Spleen (tissue), 11 donors: ENCODE results near the gene POC5. TPM values are rescaled to one million over a fixed set of nuclear protein-coding genes. Genes with fewer than 3 reads are reported as not detected.

Experiments used
- DNase-seq: peaks from one replicate; pipeline ENCODE4 v3.0.0-alpha.2; 2020
- H3K27ac ChIP-seq, 8 donors: fragments of 200-600 bp; sonication (generic) in 7 of 8; 1 replicate in 4 of 8; 2 replicates in 4 of 8; pipeline versions ENCODE4 v1.5.0 to v1.8.0; 2016 to 2021; ENCODE audit warnings: inconsistent platforms in 4 of 8, mild to moderate bottlenecking in 4 of 8, moderate library complexity in 1 of 8
- H3K27me3 ChIP-seq, 7 donors: fragments of 200-600 bp; sonication (generic) in 6 of 7; replicated peaks in 1 of 7; 1 replicate in 4 of 7; 2 replicates in 3 of 7; pipeline versions ENCODE4 v1.5.0 to v1.8.0; 2016 to 2021; ENCODE audit warnings: inconsistent platforms in 3 of 7, mild to moderate bottlenecking in 1 of 7
- H3K36me3 ChIP-seq, 6 donors: fragments of 200-600 bp; sonication (generic) in 5 of 6; 1 replicate in 4 of 6; 2 replicates in 2 of 6; pipeline versions ENCODE4 v1.5.0 to v1.8.0; 2016 to 2021; ENCODE audit warnings: inconsistent platforms in 2 of 6
- H3K4me1 ChIP-seq, 6 donors: fragments of 200-600 bp; sonication (generic) in 5 of 6; 1 replicate in 3 of 6; 2 replicates in 3 of 6; pipeline versions ENCODE4 v1.5.0 to v1.8.0; 2016 to 2021; ENCODE audit warnings: inconsistent platforms in 3 of 6
- H3K4me3 ChIP-seq, 8 donors: fragments of 200-600 bp; sonication (generic) in 7 of 8; 1 replicate in 4 of 8; 2 replicates in 4 of 8; pipeline versions ENCODE4 v1.5.0 to v1.8.0; 2016 to 2021; ENCODE audit warnings: inconsistent platforms in 4 of 8, mild to moderate bottlenecking in 4 of 8, moderate library complexity in 2 of 8
- H3K9me3 ChIP-seq, 8 donors: fragments of 200-600 bp; sonication (generic) in 7 of 8; 1 replicate in 4 of 8; 2 replicates in 4 of 8; pipeline versions ENCODE4 v1.5.0 to v1.8.0; 2016 to 2021; ENCODE audit warnings: inconsistent platforms in 4 of 8
- CTCF ChIP-seq, 11 experiments: fragments of 200-600 bp in 7 of 11; fragments of 450-650 bp in 4 of 11; sonication (generic) in 4 of 11; IDR thresholded peaks in 8 of 11; conservative IDR thresholded peaks in 3 of 11; 1 replicate in 7 of 11; 2 replicates in 4 of 11; pipeline versions ENCODE4 v1.4.0 to v1.8.0; 2016 to 2021; ENCODE audit warnings: antibody characterized with exemption in 11 of 11, inconsistent platforms in 4 of 11, mild to moderate bottlenecking in 1 of 11
- POLR2A ChIP-seq, 3 donors: fragments of 450-650 bp; IDR thresholded peaks; one replicate each; pipeline ENCODE4 v1.5.1; 2017; ENCODE audit warnings: antibody characterized with exemption in 3 of 3, mild to moderate bottlenecking in 1 of 3
- POLR2AphosphoS5 ChIP-seq, 3 donors: sonication (generic); formaldehyde crosslinking; IDR thresholded peaks; one replicate each; pipeline ENCODE4 v1.5.1; 2017; ENCODE audit warnings: antibody characterized with exemption in 3 of 3
- WGBS, 5 donors: extraction: QIAGEN DNeasy Blood & Tissue Kit in 3 of 5; methylation state at CpG; one replicate each; pipeline versions ENCODE4 v1.1.5 to v1.1.7; 2013 to 2018; 5-methylcytosine and 5-hydroxymethylcytosine counted together
- intact Hi-C: fragments of 100-400 bp; cut with DNase I; formaldehyde crosslinking; loops from one replicate; pipeline ENCODE4 v1.15.0; 2023; ENCODE audit warnings: low total_unique reads
- polyA plus RNA-seq, 3 donors: library from polyadenylated mRNA; stranded (reverse); fragments of 200-250 nt; gene quantifications; one replicate each; pipeline ENCODE4 v1.2.1, GENCODE V29; 2013
- total RNA-seq, 7 donors: library from RNA; depleted of rRNA in 3 of 7; stranded (reverse); fragments of >200 nt in 3 of 7; fragmentation: NEBNext Ultra II Directional in 4 of 7; extraction: Animal tissue kit (Norgen Biotek cat#: 25700) in 4 of 7; gene quantifications; one replicate each; pipeline versions ENCODE4 v1.1.0 to v1.2.1, GENCODE V29; 2016 to 2021
- donor health status: healthy with polysubstance abuse.
- donor health status: DM: no; HTN: no; CAD: no; lungs with moderate emphysema.
- donor health status: DM: no; HTN: no; CAD: no.
- donor health status: Bipolar disorder and iron deficiency.
- donor health status: healthy.
- donor health status: DM: no; HTN: no; CAD: no.
- donor health status: DM: yes; HTN: yes; CAD: no.

POC5 gene
- total and polyA plus RNA-seq, 10 donors, result 11.2 to 36.0 (median 15.3) TPM

- TF ChIP-seq CTCF (IDR thresholded peaks at IDR 0.05 in 8 of 11, conservative IDR thresholded peaks at IDR 0.05 in 3 of 11) (no peak), POLR2A (IDR thresholded peaks at IDR 0.05) (no peak), POLR2AphosphoS5 (IDR thresholded peaks at IDR 0.05) (no peak)
- 85 to 93% (median 89%) methylated on average over 3 of the region's 3 CpGs for WGBS, 5 donors
- Histone ChIP-seq H3K36me3 (peaks cover 0 to 38% (median 27%) of the 10 kb centered on the region in 6 donors), H3K4me3 (no peak overlapping the region), H3K27me3 (no peaks in the 10 kb centered on the region), H3K27ac (no peak overlapping the region), H3K9me3 (no peaks in the 10 kb centered on the region), H3K4me1 (peaks cover 5 to 21% (median 13%) of the 10 kb centered on the region in 6 donors)
- intact Hi-C loops, result no loop called here
- no peak for DNase-seq
These were observed 46.7 kb downstream of the POC5 start for GRCh38 chr5:75670577-75670976.

GRCh38 chr5:75668977-75669689 lies 48.1 kb downstream of the POC5 start:
- Histone ChIP-seq H3K27me3 (no peaks in the 10 kb centered on the region), H3K36me3 (peaks cover 0 to 24% (median 16%) of the 10 kb centered on the region in 6 donors), H3K4me3 (peak overlapping the region in 6 of 8 donors; percentile 7 to 60 (median 22)), H3K9me3 (no peaks in the 10 kb centered on the region), H3K4me1 (peaks cover 5 to 21% (median 13%) of the 10 kb centered on the region in 6 donors), H3K27ac (peak overlapping the region in 7 of 8 donors; percentile 47 to 75 (median 64))
- WGBS, 5 donors, result 10 to 31% (median 12%) methylated on average over 10 of the region's 10 CpGs
- DNase-seq, result peak; percentile 79
- intact Hi-C loops, result no loop called here
- TF ChIP-seq CTCF (IDR thresholded peaks at IDR 0.05 in 8 of 11, conservative IDR thresholded peaks at IDR 0.05 in 3 of 11) (no peak), POLR2AphosphoS5 (IDR thresholded peaks at IDR 0.05) (peak in 2 of 3 donors; percentile 38 to 60)

- Histone ChIP-seq H3K4me1 (peaks cover 5 to 21% (median 13%) of the 10 kb centered on the region in 6 donors), H3K27me3 (no peaks in the 10 kb centered on the region), H3K27ac (peak overlapping the region in 5 of 8 donors; percentile 47 to 75 (median 66)), H3K4me3 (peak overlapping the region in 1 of 8 donors; percentile 60), H3K9me3 (no peaks in the 10 kb centered on the region), H3K36me3 (peaks cover 0 to 17% (median 10%) of the 10 kb centered on the region in 6 donors)
- intact Hi-C loops, result no loop called here
- no peak for DNase-seq
- no peak for TF ChIP-seq CTCF (IDR thresholded peaks at IDR 0.05 in 8 of 11, conservative IDR thresholded peaks at IDR 0.05 in 3 of 11)
- no peak for TF ChIP-seq POLR2A (IDR thresholded peaks at IDR 0.05)
- TF ChIP-seq POLR2AphosphoS5 (IDR thresholded peaks at IDR 0.05), result no peak
- 74 to 92% (median 86%) methylated on average over 2 of the region's 2 CpGs for WGBS, 5 donors
These were observed 48.8 kb downstream of the POC5 start for GRCh38 chr5:75668445-75668844.

- WGBS, 5 donors, result 60 to 83% (median 70%) methylated on average over 2 of the region's 2 CpGs
- TF ChIP-seq POLR2A (IDR thresholded peaks at IDR 0.05) (no peak), CTCF (IDR thresholded peaks at IDR 0.05 in 8 of 11, conservative IDR thresholded peaks at IDR 0.05 in 3 of 11) (no peak), POLR2AphosphoS5 (IDR thresholded peaks at IDR 0.05) (no peak)
- no peak overlapping the region for H3K27ac ChIP-seq
- H3K36me3 ChIP-seq, result peaks cover 0 to 9% (median 3%) of the 10 kb centered on the region in 6 donors
- H3K4me1 ChIP-seq, result peaks cover 5 to 21% (median 13%) of the 10 kb centered on the region in 6 donors
- DNase-seq, result no peak
- intact Hi-C loops, result no loop called here
- no peaks in the 10 kb centered on the region for H3K9me3 ChIP-seq
- no peak overlapping the region for H3K4me3 ChIP-seq
- no peaks in the 10 kb centered on the region for H3K27me3 ChIP-seq
These were observed 49.7 kb downstream of the POC5 start for GRCh38 chr5:75667586-75667985.
